SH-SY5Y (cell line): ENCODE data around the gene TERB1.

Source experiments
- GATA2 ChIP-seq: IDR thresholded peaks from 2 replicates; pipeline ENCODE4 v1.6.1; 2011; ENCODE audit warnings: mild to moderate bottlenecking, low read depth, low read length
- GATA3 ChIP-seq: IDR thresholded peaks from 2 replicates; pipeline ENCODE4 v1.6.1; 2011; ENCODE audit warnings: low read depth, mild to moderate bottlenecking, low read length, moderate library complexity

- TF ChIP-seq GATA2, result no peak
- no peak for TF ChIP-seq GATA3
These were observed 70.3 kb downstream of the TERB1 start for GRCh38 chr16:66731101-66731500.
